Neutrophil (primary cell): ENCODE data around the gene ISG15.

Experiments
- H3K27ac ChIP-seq: fragments of 200-600 bp; sonication (generic); 2 replicates; pipeline ENCODE4 v1.5.1; 2016; ENCODE audit warnings: mild to moderate bottlenecking, moderate library complexity
- H3K27me3 ChIP-seq: fragments of 200-600 bp; sonication (generic); 2 replicates; pipeline ENCODE4 v1.6.0; 2016; ENCODE audit warnings: mild to moderate bottlenecking
- H3K36me3 ChIP-seq: fragments of 200-600 bp; sonication (generic); 2 replicates; pipeline ENCODE4 v1.5.1; 2017
- H3K4me1 ChIP-seq, 2 experiments: fragments of 200-600 bp in 1 of 2; sonication (generic) in 1 of 2; 1 replicate in 1 of 2; 2 replicates in 1 of 2; pipeline versions ENCODE4 v1.5.1 to v1.6.1; 2013 to 2016; ENCODE audit warnings: low read depth in 1 of 2, low read length in 1 of 2, mild to moderate bottlenecking in 1 of 2, moderate library complexity in 1 of 2; ENCODE audit not compliant: control insufficient read depth in 1 of 2, insufficient read depth in 1 of 2
- H3K4me3 ChIP-seq, 2 experiments: fragments of 200-600 bp in 1 of 2; sonication (generic) in 1 of 2; 1 replicate in 1 of 2; 2 replicates in 1 of 2; pipeline ENCODE4 v1.5.1; 2013 to 2016; ENCODE audit warnings: low read depth in 1 of 2, low read length in 1 of 2, mild to moderate bottlenecking in 1 of 2, moderate library complexity in 1 of 2
- H3K9me3 ChIP-seq: fragments of 200-600 bp; sonication (generic); 2 replicates; pipeline ENCODE4 v1.5.1; 2016
- TF ChIP-seq, protein P1 (sequence below): fragments of 200-600 bp; sonication (generic); IDR thresholded peaks from 2 replicates; pipeline ENCODE4 v1.5.1; 2016; ENCODE audit warnings: antibody characterized with exemption

Gene ISG15

GRCh38 chr1:1039145-1039910 lies 26.0 kb downstream of the ISG15 start:
- H3K36me3 ChIP-seq = no peaks in the 10 kb centered on the region
- TF ChIP-seq, protein P1, sequence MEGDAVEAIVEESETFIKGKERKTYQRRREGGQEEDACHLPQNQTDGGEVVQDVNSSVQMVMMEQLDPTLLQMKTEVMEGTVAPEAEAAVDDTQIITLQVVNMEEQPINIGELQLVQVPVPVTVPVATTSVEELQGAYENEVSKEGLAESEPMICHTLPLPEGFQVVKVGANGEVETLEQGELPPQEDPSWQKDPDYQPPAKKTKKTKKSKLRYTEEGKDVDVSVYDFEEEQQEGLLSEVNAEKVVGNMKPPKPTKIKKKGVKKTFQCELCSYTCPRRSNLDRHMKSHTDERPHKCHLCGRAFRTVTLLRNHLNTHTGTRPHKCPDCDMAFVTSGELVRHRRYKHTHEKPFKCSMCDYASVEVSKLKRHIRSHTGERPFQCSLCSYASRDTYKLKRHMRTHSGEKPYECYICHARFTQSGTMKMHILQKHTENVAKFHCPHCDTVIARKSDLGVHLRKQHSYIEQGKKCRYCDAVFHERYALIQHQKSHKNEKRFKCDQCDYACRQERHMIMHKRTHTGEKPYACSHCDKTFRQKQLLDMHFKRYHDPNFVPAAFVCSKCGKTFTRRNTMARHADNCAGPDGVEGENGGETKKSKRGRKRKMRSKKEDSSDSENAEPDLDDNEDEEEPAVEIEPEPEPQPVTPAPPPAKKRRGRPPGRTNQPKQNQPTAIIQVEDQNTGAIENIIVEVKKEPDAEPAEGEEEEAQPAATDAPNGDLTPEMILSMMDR = no peak
- no peaks in the 10 kb centered on the region for H3K9me3 ChIP-seq
- peaks cover 7 to 8% of the 10 kb centered on the region in 2 experiments for H3K4me1 ChIP-seq
- H3K4me3 ChIP-seq = no peak overlapping the region
- H3K27ac ChIP-seq = no peak overlapping the region
- peaks cover 89% of the 10 kb centered on the region for H3K27me3 ChIP-seq

DNA sequence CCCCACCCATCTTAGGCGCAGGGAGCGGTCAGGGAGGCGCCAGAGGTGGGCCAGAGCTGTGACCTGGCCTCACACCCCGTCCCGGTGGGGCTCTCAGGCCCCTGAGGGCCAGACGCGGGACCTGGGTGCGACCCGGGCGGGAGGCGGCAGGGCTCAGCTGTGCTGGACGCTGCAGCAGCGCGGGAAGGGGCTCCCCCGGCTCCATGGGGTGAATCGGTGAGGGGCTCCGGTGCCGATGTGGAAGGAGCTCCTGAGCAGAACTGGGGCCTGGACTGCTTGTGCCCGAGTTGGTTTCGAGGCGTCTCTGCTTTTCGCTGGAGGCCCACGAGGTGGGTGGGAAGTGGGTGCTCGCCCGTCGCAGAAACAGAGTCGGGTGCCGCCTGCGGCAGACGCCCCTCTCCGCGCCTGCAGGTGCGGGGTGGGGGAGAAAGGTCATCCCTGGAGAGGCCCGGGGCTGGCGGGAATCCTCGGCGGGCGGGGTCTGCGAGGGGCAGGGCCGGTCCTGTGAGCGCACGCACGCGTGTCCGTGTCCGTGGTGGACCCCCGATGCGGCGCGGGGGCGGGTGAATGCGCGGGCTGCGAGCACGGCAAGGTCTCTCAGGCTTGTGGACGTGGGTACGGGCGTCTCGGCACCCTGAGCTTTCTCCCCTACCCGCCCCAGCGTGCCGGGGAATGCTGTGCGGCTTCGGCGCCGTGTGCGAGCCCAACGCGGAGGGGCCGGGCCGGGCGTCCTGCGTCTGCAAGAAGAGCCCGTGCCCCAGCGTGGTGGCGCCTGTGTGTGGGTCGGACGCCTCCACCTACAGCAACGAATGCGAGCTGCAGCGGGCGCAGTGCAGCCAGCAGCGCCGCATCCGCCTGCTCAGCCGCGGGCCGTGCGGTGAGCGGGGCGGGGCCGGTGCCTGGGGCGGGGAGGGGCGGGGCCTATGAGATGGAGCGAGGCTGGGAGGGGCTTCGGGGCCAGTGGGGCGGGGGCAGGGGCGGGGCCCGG lies 27.0 kb downstream of the ISG15 start:
- no peaks in the 10 kb centered on the region for H3K36me3 ChIP-seq
- no peak overlapping the region for H3K27ac ChIP-seq
- no peaks in the 10 kb centered on the region for H3K9me3 ChIP-seq
- peaks cover 7 to 8% of the 10 kb centered on the region in 2 experiments for H3K4me1 ChIP-seq
- no peak overlapping the region for H3K4me3 ChIP-seq
- peaks cover 79% of the 10 kb centered on the region for H3K27me3 ChIP-seq
- TF ChIP-seq, protein P1 = no peak

DNA sequence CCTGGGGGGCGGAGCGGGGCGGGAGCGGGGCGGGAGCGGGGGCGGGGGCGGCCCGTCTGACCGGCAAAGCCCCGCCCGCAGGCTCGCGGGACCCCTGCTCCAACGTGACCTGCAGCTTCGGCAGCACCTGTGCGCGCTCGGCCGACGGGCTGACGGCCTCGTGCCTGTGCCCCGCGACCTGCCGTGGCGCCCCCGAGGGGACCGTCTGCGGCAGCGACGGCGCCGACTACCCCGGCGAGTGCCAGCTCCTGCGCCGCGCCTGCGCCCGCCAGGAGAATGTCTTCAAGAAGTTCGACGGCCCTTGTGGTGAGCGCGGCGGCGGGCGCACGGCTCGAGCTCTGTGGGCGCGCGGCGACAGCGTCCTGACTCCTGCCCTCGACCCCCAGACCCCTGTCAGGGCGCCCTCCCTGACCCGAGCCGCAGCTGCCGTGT lies 27.8 kb downstream of the ISG15 start:
- Histone ChIP-seq H3K27ac (no peak overlapping the region), H3K9me3 (no peaks in the 10 kb centered on the region), H3K36me3 (no peaks in the 10 kb centered on the region), H3K4me3 (no peak overlapping the region), H3K4me1 (peaks cover 7 to 8% of the 10 kb centered on the region in 2 experiments), H3K27me3 (peaks cover 71% of the 10 kb centered on the region)
- TF ChIP-seq, protein P1 = no peak

DNA sequence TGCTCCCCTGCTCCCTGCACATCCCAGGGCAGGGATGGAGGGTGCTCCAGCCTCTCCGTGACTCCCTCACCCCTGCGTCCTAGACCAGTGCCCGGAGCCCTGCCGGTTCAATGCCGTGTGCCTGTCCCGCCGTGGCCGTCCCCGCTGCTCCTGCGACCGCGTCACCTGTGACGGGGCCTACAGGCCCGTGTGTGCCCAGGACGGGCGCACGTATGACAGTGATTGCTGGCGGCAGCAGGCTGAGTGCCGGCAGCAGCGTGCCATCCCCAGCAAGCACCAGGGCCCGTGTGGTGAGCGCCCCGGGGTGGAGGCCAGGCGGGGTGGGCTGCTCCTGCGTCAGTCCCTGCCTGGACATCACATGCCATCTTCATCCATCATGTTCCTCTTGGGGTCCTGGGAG lies 28.6 kb downstream of the ISG15 start:
- Histone ChIP-seq H3K36me3 (no peaks in the 10 kb centered on the region), H3K4me3 (no peak overlapping the region), H3K27ac (no peak overlapping the region), H3K9me3 (no peaks in the 10 kb centered on the region), H3K27me3 (peaks cover 66% of the 10 kb centered on the region), H3K4me1 (peaks cover 7 to 8% of the 10 kb centered on the region in 2 experiments)
- TF ChIP-seq, protein P1 = no peak

GRCh38 chr1:1042835-1043234 lies 29.5 kb downstream of the ISG15 start:
- Histone ChIP-seq H3K9me3 (no peaks in the 10 kb centered on the region), H3K27me3 (peaks cover 58% of the 10 kb centered on the region), H3K4me1 (peaks cover 7 to 8% of the 10 kb centered on the region in 2 experiments), H3K27ac (no peak overlapping the region), H3K36me3 (no peaks in the 10 kb centered on the region), H3K4me3 (no peak overlapping the region)
- TF ChIP-seq, protein P1 = no peak
